HepG2 (cell line): ENCODE data around the gene PGC. TPM values are rescaled to one million over a fixed set of nuclear protein-coding genes. Genes with fewer than 3 reads are reported as not detected.

Source experiments
- BRF2 ChIP-seq: sonication (generic); formaldehyde crosslinking; IDR thresholded peaks from 2 replicates; pipeline ENCODE4 v1.8.1; 2022; ENCODE audit warnings: mild to moderate bottlenecking, missing genetic modification reagents
- DNMT1 ChIP-seq: sonication (generic); formaldehyde crosslinking; IDR thresholded peaks from 2 replicates; pipeline ENCODE4 v1.5.1; 2020; ENCODE audit warnings: mild to moderate bottlenecking, missing genetic modification reagents
- HNRNPH1 ChIP-seq: fragments of 200-400 bp; formaldehyde crosslinking; optimal IDR thresholded peaks from 2 replicates; pipeline ENCODE3; 2017; ENCODE audit warnings: mild to moderate bottlenecking, low read depth, low read length
- IRF9 ChIP-seq: sonication (generic); formaldehyde crosslinking; IDR thresholded peaks from 2 replicates; pipeline ENCODE4 v1.8.0; 2022; ENCODE audit warnings: missing genetic modification reagents, mild to moderate bottlenecking, borderline replicate concordance
- NFE2 ChIP-seq: sonication (generic); formaldehyde crosslinking; IDR thresholded peaks from 2 replicates; pipeline ENCODE4 v1.4.0; 2020; ENCODE audit warnings: missing genetic modification reagents
- REXO4 ChIP-seq: sonication (generic); formaldehyde crosslinking; IDR thresholded peaks from 2 replicates; pipeline ENCODE4 v1.8.0; 2022; ENCODE audit warnings: missing genetic modification reagents, mild to moderate bottlenecking, borderline replicate concordance
- TAF15 ChIP-seq: fragments of 200-400 bp; formaldehyde crosslinking; IDR thresholded peaks from one replicate; pipeline ENCODE4 v1.6.1; 2018; ENCODE audit warnings: mild to moderate bottlenecking, low read depth, low read length; ENCODE audit not compliant: poor library complexity, severe bottlenecking
- THAP11 ChIP-seq: IDR thresholded peaks from 2 replicates; pipeline ENCODE4 v1.6.1; 2016; ENCODE audit warnings: missing biosample characterization, missing genetic modification reagents
- ZHX1 ChIP-seq: sonication (generic); formaldehyde crosslinking; IDR thresholded peaks from 2 replicates; pipeline ENCODE4 v1.8.1; 2022; ENCODE audit warnings: low read depth, mild to moderate bottlenecking, missing genetic modification reagents
- ZNF17 ChIP-seq: sonication (generic); formaldehyde crosslinking; IDR thresholded peaks from 2 replicates; pipeline ENCODE4 v1.5.0; 2020; ENCODE audit warnings: mild to moderate bottlenecking, missing genetic modification reagents
- ZNF354B ChIP-seq: sonication (generic); formaldehyde crosslinking; IDR thresholded peaks from 2 replicates; pipeline ENCODE4 v1.8.0; 2022; ENCODE audit warnings: mild to moderate bottlenecking, missing genetic modification reagents
- ZSCAN20 ChIP-seq: sonication (generic); formaldehyde crosslinking; IDR thresholded peaks from 2 replicates; pipeline ENCODE4 v1.4.0; 2020; ENCODE audit warnings: missing genetic modification reagents, mild to moderate bottlenecking, borderline replicate concordance
- ZSCAN22 ChIP-seq: sonication (generic); formaldehyde crosslinking; IDR thresholded peaks from 2 replicates; pipeline ENCODE4 v1.4.0; 2020; ENCODE audit warnings: mild to moderate bottlenecking, missing genetic modification reagents
- polyA plus RNA-seq, 8 experiments: library from polyadenylated mRNA; depleted of rRNA in 3 of 8; stranded (reverse) in 7 of 8; unstranded in 1 of 8; fragments of >200 nt; fragmentation: Illumina TruSeq in 4 of 8; extraction: Trizol in 4 of 8; gene quantifications; 2 replicates each; pipeline versions ENCODE4 v1.2.1 to v1.2.3, GENCODE V29; 2011 to 2016; ENCODE audit warnings: low read depth in 4 of 8, missing spikeins in 1 of 8, mixed read lengths in 1 of 8; ENCODE audit not compliant: insufficient read depth in 1 of 8
- total RNA-seq, 5 experiments: library from RNA; depleted of rRNA; stranded (reverse); fragments of >200 nt; fragmentation: Illumina TruSeq; extraction: Trizol; gene quantifications; 2 replicates each; pipeline ENCODE4 v1.2.3, GENCODE V29; 2016; ENCODE audit warnings: low read depth in 1 of 5
- TF ChIP-seq, protein P1 (sequence below): sonication (generic); formaldehyde crosslinking; IDR thresholded peaks from 2 replicates; pipeline ENCODE4 v1.5.0; 2020; ENCODE audit warnings: mild to moderate bottlenecking, missing genetic modification reagents, borderline replicate concordance
- TF ChIP-seq, protein P2 (sequence below): sonication (generic); formaldehyde crosslinking; IDR thresholded peaks from 2 replicates; pipeline ENCODE4 v1.9.0; 2021; ENCODE audit warnings: missing genetic modification reagents, mild to moderate bottlenecking, borderline replicate concordance
- TF ChIP-seq, protein P3 (sequence below): sonication (generic); formaldehyde crosslinking; IDR thresholded peaks from 2 replicates; pipeline ENCODE4; 2020; ENCODE audit warnings: missing genetic modification reagents, mild to moderate bottlenecking, borderline replicate concordance

PGC gene
- total and polyA plus RNA-seq, 2 of the 13 experiments (the other 11 are each of a cell fraction or from before 2014, with no cell fraction given): 426 to 502 TPM

GRCh38 chr6:41779788-41780550 lies 32.8 kb upstream of the PGC start, which contains the start of gene FRS3 (continued):
- no peak for TF ChIP-seq ZSCAN20 (CRISPR knock-in tag)
- TF ChIP-seq ZSCAN22 (CRISPR knock-in tag): no peak
- TF ChIP-seq ZHX1 (CRISPR knock-in tag): peak; percentile 85
- TF ChIP-seq, protein P1, sequence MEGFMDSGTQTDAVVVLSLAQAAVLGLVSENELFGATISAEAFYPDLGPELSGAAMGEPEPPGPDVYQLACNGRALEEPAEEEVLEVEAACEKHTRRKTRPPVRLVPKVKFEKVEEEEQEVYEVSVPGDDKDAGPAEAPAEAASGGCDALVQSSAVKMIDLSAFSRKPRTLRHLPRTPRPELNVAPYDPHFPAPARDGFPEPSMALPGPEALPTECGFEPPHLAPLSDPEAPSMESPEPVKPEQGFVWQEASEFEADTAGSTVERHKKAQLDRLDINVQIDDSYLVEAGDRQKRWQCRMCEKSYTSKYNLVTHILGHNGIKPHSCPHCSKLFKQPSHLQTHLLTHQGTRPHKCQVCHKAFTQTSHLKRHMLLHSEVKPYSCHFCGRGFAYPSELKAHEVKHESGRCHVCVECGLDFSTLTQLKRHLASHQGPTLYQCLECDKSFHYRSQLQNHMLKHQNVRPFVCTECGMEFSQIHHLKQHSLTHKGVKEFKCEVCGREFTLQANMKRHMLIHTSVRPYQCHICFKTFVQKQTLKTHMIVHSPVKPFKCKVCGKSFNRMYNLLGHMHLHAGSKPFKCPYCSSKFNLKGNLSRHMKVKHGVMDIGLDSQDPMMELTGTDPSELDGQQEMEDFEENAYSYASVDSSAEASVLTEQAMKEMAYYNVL (CRISPR knock-in tag): no peak
- peak; percentile 76 for TF ChIP-seq TAF15
- no peak for TF ChIP-seq IRF9 (CRISPR knock-in tag)
- TF ChIP-seq BRF2 (CRISPR knock-in tag): no peak
- peak; percentile 51 for TF ChIP-seq HNRNPH1
- TF ChIP-seq ZNF17 (CRISPR knock-in tag): no peak
- TF ChIP-seq, protein P2, sequence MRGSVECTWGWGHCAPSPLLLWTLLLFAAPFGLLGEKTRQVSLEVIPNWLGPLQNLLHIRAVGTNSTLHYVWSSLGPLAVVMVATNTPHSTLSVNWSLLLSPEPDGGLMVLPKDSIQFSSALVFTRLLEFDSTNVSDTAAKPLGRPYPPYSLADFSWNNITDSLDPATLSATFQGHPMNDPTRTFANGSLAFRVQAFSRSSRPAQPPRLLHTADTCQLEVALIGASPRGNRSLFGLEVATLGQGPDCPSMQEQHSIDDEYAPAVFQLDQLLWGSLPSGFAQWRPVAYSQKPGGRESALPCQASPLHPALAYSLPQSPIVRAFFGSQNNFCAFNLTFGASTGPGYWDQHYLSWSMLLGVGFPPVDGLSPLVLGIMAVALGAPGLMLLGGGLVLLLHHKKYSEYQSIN (CRISPR knock-in tag): no peak
- no peak; the same call in 1 of the 2 replicates for TF ChIP-seq DNMT1 (CRISPR knock-in tag)
- peak; percentile 96 for TF ChIP-seq THAP11 (CRISPR knock-in tag)
- TF ChIP-seq ZNF354B (CRISPR knock-in tag): no peak
- TF ChIP-seq NFE2 (CRISPR knock-in tag): no peak
- TF ChIP-seq REXO4: no peak
- TF ChIP-seq, protein P3, sequence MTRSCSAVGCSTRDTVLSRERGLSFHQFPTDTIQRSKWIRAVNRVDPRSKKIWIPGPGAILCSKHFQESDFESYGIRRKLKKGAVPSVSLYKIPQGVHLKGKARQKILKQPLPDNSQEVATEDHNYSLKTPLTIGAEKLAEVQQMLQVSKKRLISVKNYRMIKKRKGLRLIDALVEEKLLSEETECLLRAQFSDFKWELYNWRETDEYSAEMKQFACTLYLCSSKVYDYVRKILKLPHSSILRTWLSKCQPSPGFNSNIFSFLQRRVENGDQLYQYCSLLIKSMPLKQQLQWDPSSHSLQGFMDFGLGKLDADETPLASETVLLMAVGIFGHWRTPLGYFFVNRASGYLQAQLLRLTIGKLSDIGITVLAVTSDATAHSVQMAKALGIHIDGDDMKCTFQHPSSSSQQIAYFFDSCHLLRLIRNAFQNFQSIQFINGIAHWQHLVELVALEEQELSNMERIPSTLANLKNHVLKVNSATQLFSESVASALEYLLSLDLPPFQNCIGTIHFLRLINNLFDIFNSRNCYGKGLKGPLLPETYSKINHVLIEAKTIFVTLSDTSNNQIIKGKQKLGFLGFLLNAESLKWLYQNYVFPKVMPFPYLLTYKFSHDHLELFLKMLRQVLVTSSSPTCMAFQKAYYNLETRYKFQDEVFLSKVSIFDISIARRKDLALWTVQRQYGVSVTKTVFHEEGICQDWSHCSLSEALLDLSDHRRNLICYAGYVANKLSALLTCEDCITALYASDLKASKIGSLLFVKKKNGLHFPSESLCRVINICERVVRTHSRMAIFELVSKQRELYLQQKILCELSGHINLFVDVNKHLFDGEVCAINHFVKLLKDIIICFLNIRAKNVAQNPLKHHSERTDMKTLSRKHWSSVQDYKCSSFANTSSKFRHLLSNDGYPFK (CRISPR knock-in tag): peak; percentile 73; the same call in 1 of the 2 replicates
